ENCODE data around the gene KRTAP4-7.
"Not testable (repeated sequence)": the region's sequence is repeated elsewhere in the genome, so short reads cannot be mapped to it uniquely, and the experiment has no call there.

Gene KRTAP4-7

DNA sequence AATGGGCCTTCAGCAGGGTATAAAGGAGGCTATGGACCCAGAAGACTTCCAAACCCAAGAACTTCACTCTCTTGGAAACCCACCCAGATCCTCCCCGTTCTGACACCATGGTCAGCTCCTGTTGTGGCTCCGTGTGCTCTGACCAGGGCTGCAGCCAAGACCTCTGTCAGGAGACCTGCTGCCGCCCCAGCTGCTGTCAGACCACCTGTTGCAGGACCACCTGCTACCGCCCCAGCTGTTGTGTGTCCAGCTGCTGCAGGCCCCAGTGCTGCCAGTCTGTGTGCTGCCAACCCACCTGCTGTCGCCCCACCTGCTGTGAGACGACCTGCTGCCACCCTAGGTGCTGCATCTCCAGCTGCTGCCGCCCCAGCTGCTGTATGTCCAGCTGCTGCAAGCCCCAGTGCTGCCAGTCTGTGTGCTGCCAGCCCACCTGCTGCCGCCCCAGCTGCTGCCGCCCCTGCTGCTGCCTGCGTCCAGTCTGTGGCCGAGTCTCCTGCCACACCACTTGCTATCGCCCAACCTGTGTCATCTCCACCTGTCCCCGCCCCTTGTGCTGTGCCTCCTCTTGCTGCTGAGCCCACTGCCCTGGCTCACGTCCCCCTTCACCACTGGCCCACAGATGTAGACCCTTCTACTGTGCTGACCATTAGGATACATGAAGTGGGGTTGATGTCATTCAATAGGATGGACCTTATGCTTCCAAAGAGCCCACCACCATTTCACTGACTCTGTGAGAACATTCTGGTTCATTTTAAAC is at the start of gene KRTAP4-7:
Gene KRTAP4-7 (plus strand): TSS at position 51 of the 757 bp plus-strand sequence. CDS start 57 bp downstream, at position 108.
- TF ChIP-seq, protein P1, sequence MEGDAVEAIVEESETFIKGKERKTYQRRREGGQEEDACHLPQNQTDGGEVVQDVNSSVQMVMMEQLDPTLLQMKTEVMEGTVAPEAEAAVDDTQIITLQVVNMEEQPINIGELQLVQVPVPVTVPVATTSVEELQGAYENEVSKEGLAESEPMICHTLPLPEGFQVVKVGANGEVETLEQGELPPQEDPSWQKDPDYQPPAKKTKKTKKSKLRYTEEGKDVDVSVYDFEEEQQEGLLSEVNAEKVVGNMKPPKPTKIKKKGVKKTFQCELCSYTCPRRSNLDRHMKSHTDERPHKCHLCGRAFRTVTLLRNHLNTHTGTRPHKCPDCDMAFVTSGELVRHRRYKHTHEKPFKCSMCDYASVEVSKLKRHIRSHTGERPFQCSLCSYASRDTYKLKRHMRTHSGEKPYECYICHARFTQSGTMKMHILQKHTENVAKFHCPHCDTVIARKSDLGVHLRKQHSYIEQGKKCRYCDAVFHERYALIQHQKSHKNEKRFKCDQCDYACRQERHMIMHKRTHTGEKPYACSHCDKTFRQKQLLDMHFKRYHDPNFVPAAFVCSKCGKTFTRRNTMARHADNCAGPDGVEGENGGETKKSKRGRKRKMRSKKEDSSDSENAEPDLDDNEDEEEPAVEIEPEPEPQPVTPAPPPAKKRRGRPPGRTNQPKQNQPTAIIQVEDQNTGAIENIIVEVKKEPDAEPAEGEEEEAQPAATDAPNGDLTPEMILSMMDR (IDR thresholded peaks at IDR 0.05) = not testable (repeated sequence)

DNA sequence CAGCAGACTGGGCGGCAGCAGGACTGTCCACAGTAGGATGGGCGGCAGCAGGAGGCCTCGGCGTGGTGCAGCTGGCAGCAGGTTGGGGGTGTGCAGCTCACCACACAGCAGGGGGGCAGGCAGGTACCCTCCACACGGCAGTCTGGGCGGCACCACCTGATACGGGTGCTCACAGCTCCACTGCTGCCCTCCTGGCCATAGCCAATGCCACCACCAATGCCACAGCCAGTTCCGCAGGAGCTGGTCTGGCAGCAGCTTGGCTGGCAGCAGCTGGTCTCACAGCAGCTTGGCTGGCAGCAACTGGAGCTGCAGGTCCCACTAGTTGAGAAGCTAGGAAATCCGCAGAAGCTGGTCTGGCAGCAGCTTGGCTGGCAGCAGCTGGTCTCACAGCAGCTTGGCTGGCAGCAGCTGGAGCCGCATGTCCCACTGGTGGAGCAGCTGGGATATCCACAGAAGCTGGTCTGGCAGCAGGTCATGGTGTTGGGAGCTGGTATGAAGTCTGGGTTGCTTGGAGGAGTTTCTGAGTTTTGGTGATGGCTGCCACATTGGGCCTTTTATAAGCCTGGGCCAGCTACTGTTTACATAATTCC is 49.5 kb upstream of the KRTAP4-7 start, which contains the start of gene KRTAP1-3:
Gene KRTAP1-3 (minus strand): TSS at position 529 of the 590 bp plus-strand sequence. CDS start 53 bp downstream, at position 476.
- TF ChIP-seq, protein P1 (IDR thresholded peaks at IDR 0.05) = not testable (repeated sequence)

DNA sequence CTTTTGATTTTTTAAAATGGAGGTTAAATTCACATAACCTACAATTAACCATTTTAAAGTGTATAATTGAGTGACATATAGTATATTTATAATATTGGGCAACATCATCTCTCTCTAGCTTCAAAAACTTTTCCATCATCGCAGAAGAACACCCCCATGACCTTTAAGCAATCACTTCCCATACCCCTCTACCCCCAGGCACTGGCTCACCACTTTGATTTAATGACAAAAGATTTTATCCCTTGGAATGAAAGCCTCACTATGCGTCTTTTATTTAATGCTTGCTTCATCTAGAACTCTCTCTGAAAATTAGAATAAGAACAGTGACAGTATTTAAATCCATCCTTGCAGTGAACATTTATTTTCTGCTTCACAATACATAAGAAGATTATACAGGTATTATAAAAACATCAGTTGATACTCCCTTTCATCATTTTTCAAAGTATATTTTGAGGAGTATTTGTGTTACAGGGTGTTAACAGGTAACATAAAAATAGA is 46.0 kb upstream of the KRTAP4-7 start:
- TF ChIP-seq, protein P1 (IDR thresholded peaks at IDR 0.05) = no peak

DNA sequence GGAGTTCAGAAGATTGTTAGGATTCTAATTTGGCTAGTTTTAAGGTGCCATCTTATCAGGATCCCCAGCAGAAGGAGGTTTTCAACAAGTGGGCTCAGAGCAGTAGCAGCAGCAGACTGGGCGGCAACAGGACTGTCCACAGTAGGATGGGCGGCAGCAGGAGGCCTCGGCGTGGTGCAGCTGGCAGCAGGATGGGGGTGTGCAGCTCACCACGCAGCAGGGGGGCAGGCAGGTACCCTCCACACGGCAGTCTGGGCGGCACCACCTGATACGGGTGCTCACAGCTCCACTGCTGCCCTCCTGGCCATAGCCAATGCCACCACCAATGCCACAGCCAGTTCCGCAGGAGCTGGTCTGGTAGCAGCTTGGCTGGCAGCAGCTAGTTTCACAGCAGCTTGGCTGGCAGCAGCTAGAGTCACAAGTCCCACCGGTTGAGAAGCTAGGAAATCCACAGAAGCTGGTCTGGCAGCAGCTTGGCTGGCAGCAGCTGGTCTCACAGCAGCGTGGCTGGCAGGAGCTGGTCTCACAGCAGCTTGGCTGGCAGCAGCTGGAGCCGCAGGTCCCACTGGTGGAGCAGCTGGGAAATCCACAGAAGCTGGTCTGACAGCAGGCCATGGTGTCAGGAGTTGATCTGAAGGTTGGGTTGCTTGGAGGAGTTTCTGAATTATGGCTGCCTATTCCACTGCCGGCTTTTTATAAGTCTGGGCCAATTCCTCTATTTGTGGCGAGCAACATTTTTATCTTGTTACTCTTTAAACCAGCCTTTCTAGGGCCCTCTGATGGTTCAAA is 43.0 kb upstream of the KRTAP4-7 start, which contains the start of gene KRTAP1-1:
Gene KRTAP1-1 (minus strand): TSS at position 668 of the 789 bp plus-strand sequence. CDS start 53 bp downstream, at position 615.
- TF ChIP-seq, protein P1 (IDR thresholded peaks at IDR 0.05) = not testable (repeated sequence)

DNA sequence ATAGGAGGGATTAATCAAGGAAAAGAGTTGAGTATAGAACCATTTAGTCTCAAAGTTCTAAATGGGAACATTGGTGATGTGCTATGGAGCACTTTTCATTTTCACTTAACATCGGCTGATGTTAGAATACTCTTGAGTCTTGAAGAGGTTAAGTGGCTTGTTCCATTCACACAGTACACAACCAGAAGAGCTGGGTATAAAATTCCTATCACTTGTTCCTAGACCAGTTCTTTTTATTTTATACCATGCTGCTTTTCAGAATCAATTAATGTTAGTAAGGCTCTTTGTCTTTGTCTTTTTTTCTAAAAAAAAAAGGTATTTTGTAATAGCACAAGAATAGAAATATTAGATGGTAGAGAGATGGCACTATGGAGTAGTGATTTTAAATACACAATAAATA is 41.0 kb upstream of the KRTAP4-7 start:
- TF ChIP-seq, protein P1 (IDR thresholded peaks at IDR 0.05) = no peak

DNA sequence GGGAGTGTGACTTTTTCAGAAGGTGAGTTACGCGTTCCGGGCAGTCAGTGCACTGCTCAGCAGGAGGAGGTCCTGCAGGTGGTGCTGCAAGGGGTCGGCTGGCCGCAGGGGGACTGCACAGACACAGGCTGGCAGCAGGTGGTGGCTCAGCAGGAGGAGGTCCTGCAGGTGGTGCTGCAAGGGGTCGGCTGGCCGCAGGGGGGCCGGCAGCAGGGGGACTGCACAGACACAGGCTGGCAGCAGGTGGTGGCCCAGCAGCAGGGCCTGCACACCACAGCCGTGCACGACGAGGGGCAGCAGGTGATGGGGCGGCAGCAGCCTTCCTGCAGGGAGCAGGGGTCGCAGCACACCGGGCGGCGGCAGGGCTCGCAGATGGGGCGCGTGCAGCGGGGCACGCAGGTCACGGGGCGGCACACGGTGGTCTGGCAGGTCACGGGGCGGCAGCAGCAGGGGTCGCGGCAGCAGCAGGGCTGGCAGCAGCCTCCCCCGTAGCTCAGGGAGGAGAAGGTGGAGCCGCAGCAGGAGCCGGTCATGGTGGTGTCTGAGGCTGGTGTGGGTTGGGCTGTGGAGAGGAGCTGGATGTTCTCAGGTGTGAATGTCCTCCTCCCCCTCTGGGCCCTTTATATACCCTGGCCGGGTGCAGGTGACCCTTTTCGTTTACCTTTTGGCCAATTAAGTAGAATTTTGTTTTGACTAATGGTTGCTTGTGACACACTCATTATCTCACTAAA is 37.0 kb upstream of the KRTAP4-7 start, which contains the start of gene KRTAP2-1:
Gene KRTAP2-1 (minus strand): TSS at position 582 of the 731 bp plus-strand sequence. CDS start 49 bp downstream, at position 533.
- TF ChIP-seq, protein P1 (IDR thresholded peaks at IDR 0.05) = not testable (repeated sequence)

Data from LNCAP (cell line).